Gastroesophageal sphincter (tissue), 3 donors: ENCODE data around the gene C6orf89.

Source experiments
- EP300 ChIP-seq: sonication (generic); formaldehyde crosslinking; IDR thresholded peaks from one replicate; pipeline ENCODE4 v1.6.1; 2017; ENCODE audit warnings: antibody characterized with exemption, mild to moderate bottlenecking
- POLR2A ChIP-seq, 2 donors: fragments of 450-650 bp; IDR thresholded peaks; one replicate each; pipeline ENCODE4 v1.6.1; 2017; ENCODE audit warnings: antibody characterized with exemption in 2 of 2, mild to moderate bottlenecking in 2 of 2, moderate library complexity in 1 of 2
- POLR2AphosphoS5 ChIP-seq: sonication (generic); formaldehyde crosslinking; IDR thresholded peaks from one replicate; pipeline ENCODE4 v1.6.1; 2017; ENCODE audit warnings: antibody characterized with exemption
- TF ChIP-seq, protein P1 (sequence below), 4 experiments: fragments of 200-600 bp in 2 of 4; fragments of 450-650 bp in 2 of 4; sonication (generic) in 1 of 4; IDR thresholded peaks; one replicate each; pipeline ENCODE4 v1.5.1; 2017 to 2019; ENCODE audit warnings: antibody characterized with exemption in 4 of 4, mild to moderate bottlenecking in 2 of 4, moderate library complexity in 2 of 4

DNA sequence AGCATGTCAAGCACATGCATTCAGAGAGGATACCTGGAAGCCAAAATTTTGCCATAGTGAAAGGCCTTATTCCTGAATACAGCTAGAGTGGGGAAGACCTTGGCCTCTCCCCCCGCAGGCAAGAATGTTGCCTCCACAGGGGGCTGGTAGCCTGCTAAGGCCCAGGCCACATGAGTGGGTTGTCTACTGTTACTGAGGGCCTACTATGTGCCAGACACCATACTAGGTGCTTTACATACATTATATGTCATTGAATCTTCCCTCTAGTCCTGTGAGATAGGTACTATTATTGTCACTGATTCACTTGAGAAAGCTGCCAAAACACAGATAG, 68.1 kb downstream of the C6orf89 start:
- TF ChIP-seq, protein P1, sequence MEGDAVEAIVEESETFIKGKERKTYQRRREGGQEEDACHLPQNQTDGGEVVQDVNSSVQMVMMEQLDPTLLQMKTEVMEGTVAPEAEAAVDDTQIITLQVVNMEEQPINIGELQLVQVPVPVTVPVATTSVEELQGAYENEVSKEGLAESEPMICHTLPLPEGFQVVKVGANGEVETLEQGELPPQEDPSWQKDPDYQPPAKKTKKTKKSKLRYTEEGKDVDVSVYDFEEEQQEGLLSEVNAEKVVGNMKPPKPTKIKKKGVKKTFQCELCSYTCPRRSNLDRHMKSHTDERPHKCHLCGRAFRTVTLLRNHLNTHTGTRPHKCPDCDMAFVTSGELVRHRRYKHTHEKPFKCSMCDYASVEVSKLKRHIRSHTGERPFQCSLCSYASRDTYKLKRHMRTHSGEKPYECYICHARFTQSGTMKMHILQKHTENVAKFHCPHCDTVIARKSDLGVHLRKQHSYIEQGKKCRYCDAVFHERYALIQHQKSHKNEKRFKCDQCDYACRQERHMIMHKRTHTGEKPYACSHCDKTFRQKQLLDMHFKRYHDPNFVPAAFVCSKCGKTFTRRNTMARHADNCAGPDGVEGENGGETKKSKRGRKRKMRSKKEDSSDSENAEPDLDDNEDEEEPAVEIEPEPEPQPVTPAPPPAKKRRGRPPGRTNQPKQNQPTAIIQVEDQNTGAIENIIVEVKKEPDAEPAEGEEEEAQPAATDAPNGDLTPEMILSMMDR (IDR thresholded peaks at IDR 0.05): no peak
- TF ChIP-seq POLR2A (IDR thresholded peaks at IDR 0.05): no peak
- no peak for TF ChIP-seq EP300
- no peak for TF ChIP-seq POLR2AphosphoS5
